ENCODE data around the gene GHDC.
"Not testable (repeated sequence)": the region's sequence is repeated elsewhere in the genome, so short reads cannot be mapped to it uniquely, and the experiment has no call there.

DNA sequence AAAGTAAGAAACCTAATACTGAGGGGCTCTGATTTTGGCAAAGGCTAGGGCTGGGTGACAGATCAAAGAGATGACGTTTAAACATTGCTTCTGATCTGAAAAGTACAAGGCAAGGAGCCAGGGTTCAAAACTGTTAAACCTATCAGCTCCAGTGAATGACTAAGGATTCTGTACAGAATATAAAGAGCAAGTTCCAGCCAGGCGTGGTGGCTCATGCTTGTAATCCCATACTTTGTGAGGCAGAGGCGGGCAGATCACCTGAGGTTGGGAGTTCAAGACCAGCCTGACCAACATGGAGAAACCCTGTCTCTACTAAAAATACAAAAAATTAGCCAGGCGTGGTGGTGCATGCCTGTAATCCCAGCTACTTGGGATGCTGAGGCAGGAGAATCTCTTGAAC lies 46.6 kb upstream of the GHDC start:
- TF ChIP-seq, protein P1, sequence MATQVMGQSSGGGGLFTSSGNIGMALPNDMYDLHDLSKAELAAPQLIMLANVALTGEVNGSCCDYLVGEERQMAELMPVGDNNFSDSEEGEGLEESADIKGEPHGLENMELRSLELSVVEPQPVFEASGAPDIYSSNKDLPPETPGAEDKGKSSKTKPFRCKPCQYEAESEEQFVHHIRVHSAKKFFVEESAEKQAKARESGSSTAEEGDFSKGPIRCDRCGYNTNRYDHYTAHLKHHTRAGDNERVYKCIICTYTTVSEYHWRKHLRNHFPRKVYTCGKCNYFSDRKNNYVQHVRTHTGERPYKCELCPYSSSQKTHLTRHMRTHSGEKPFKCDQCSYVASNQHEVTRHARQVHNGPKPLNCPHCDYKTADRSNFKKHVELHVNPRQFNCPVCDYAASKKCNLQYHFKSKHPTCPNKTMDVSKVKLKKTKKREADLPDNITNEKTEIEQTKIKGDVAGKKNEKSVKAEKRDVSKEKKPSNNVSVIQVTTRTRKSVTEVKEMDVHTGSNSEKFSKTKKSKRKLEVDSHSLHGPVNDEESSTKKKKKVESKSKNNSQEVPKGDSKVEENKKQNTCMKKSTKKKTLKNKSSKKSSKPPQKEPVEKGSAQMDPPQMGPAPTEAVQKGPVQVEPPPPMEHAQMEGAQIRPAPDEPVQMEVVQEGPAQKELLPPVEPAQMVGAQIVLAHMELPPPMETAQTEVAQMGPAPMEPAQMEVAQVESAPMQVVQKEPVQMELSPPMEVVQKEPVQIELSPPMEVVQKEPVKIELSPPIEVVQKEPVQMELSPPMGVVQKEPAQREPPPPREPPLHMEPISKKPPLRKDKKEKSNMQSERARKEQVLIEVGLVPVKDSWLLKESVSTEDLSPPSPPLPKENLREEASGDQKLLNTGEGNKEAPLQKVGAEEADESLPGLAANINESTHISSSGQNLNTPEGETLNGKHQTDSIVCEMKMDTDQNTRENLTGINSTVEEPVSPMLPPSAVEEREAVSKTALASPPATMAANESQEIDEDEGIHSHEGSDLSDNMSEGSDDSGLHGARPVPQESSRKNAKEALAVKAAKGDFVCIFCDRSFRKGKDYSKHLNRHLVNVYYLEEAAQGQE (IDR thresholded peaks at IDR 0.05; ENCODE audit: borderline replicate concordance): not testable (repeated sequence)
- not testable (repeated sequence) for TF ChIP-seq EP300 (conservative IDR thresholded peaks at IDR 0.05; ENCODE audit: poor library complexity, severe bottlenecking); POLR2AphosphoS5 (IDR thresholded peaks at IDR 0.05); SMC3 (conservative IDR thresholded peaks at IDR 0.05; ENCODE audit: poor library complexity); EZH2 (IDR thresholded peaks at IDR 0.05; ENCODE audit: borderline replicate concordance, insufficient read depth, low read length, poor library complexity, severe bottlenecking); TAF1 (IDR thresholded peaks at IDR 0.05; ENCODE audit: low read depth)
- TF ChIP-seq, protein P2, sequence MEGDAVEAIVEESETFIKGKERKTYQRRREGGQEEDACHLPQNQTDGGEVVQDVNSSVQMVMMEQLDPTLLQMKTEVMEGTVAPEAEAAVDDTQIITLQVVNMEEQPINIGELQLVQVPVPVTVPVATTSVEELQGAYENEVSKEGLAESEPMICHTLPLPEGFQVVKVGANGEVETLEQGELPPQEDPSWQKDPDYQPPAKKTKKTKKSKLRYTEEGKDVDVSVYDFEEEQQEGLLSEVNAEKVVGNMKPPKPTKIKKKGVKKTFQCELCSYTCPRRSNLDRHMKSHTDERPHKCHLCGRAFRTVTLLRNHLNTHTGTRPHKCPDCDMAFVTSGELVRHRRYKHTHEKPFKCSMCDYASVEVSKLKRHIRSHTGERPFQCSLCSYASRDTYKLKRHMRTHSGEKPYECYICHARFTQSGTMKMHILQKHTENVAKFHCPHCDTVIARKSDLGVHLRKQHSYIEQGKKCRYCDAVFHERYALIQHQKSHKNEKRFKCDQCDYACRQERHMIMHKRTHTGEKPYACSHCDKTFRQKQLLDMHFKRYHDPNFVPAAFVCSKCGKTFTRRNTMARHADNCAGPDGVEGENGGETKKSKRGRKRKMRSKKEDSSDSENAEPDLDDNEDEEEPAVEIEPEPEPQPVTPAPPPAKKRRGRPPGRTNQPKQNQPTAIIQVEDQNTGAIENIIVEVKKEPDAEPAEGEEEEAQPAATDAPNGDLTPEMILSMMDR (IDR thresholded peaks at IDR 0.05; ENCODE audit: poor library complexity, severe bottlenecking): not testable (repeated sequence)

All from neural cell (in vitro differentiated cells).